ENCODE data around the gene PRDM11. TPM values are rescaled to one million over a fixed set of nuclear protein-coding genes. Genes with fewer than 3 reads are reported as not detected.

The PRDM11 gene
- total RNA-seq, 1 experiment from 2014 or later = 12.6 TPM

- no peak for DNase-seq (ENCODE audit: low spot score)
- H3K27ac ChIP-seq (ENCODE audit: low read depth, low read length, poor library complexity, severe bottlenecking) = no peak overlapping the region
- intact Hi-C loops (cut with micrococcal nuclease; ENCODE audit: unreplicated experiment) = loop anchor here (1.0 kb wide), 2 partner anchors 170 to 179 kb away; no protein-coding TSS in a partner anchor
- no peaks in the 10 kb centered on the region for H3K4me1 ChIP-seq (ENCODE audit: insufficient read depth, low read length, poor library complexity, severe bottlenecking)
- H3K27me3 ChIP-seq (replicated peaks; ENCODE audit: insufficient read depth, low read depth, low read length, poor library complexity) = peaks cover 10% of the 10 kb centered on the region
- BruUV-seq (replicated peaks) = no TSS peak
- H3K4me3 ChIP-seq (ENCODE audit: low read depth, low read length, poor library complexity, severe bottlenecking) = no peak overlapping the region
- H3K9me3 ChIP-seq (ENCODE audit: low read depth, low read length, poor library complexity, severe bottlenecking) = no peaks in the 10 kb centered on the region
- TF ChIP-seq EZH2 (IDR thresholded peaks at IDR 0.05; ENCODE audit: borderline replicate concordance, low read depth, low read length, poor library complexity, severe bottlenecking) = no peak
- TF ChIP-seq CTCF (conservative IDR thresholded peaks at IDR 0.05; ENCODE audit: low read depth, low read length) = no peak
- ChIA-PET POLR2A (ENCODE audit: low non-redundant PET) (no interaction called here), CTCF (interaction anchor here (0.7 to 9.8 kb wide), 6 partner anchors 160 to 248 kb away, joined by 3 to 299 read pairs (median 4); no protein-coding TSS in a partner anchor)
- H3K36me3 ChIP-seq (ENCODE audit: insufficient read depth, low read length, poor library complexity, severe bottlenecking) = no peaks in the 10 kb centered on the region
Measured at GRCh38 chr11:45105984-45106375, 40.5 kb upstream of the PRDM11 start.

- Histone ChIP-seq H3K4me3 (ENCODE audit: low read depth, low read length, poor library complexity, severe bottlenecking) (no peak overlapping the region), H3K36me3 (ENCODE audit: insufficient read depth, low read length, poor library complexity, severe bottlenecking) (no peaks in the 10 kb centered on the region), H3K27me3 (replicated peaks; ENCODE audit: insufficient read depth, low read depth, low read length, poor library complexity) (peaks cover 5% of the 10 kb centered on the region), H3K4me1 (ENCODE audit: insufficient read depth, low read length, poor library complexity, severe bottlenecking) (no peaks in the 10 kb centered on the region), H3K27ac (ENCODE audit: low read depth, low read length, poor library complexity, severe bottlenecking) (no peak overlapping the region), H3K9me3 (ENCODE audit: low read depth, low read length, poor library complexity, severe bottlenecking) (no peaks in the 10 kb centered on the region)
- no peak for TF ChIP-seq EZH2 (IDR thresholded peaks at IDR 0.05; ENCODE audit: borderline replicate concordance, low read depth, low read length, poor library complexity, severe bottlenecking)
- no peak for TF ChIP-seq CTCF (conservative IDR thresholded peaks at IDR 0.05; ENCODE audit: low read depth, low read length)
- ChIA-PET CTCF (interaction anchor here (1.3 to 9.8 kb wide), 4 partner anchors 9 to 177 kb away, joined by 3 to 299 read pairs (median 73); no protein-coding TSS in a partner anchor), POLR2A (ENCODE audit: low non-redundant PET) (no interaction called here)
- BruUV-seq (replicated peaks) = no TSS peak
- intact Hi-C loops (cut with micrococcal nuclease; ENCODE audit: unreplicated experiment) = no loop called here
- DNase-seq (ENCODE audit: low spot score) = no peak
Measured at GRCh38 chr11:45106440-45106839, 40.0 kb upstream of the PRDM11 start.

GRCh38 chr11:45107029-45107428 is 39.4 kb upstream of the PRDM11 start:
- Histone ChIP-seq H3K27ac (ENCODE audit: low read depth, low read length, poor library complexity, severe bottlenecking) (no peak overlapping the region), H3K36me3 (ENCODE audit: insufficient read depth, low read length, poor library complexity, severe bottlenecking) (no peaks in the 10 kb centered on the region), H3K27me3 (replicated peaks; ENCODE audit: insufficient read depth, low read depth, low read length, poor library complexity) (peaks cover 4% of the 10 kb centered on the region), H3K4me3 (ENCODE audit: low read depth, low read length, poor library complexity, severe bottlenecking) (no peak overlapping the region), H3K4me1 (ENCODE audit: insufficient read depth, low read length, poor library complexity, severe bottlenecking) (no peaks in the 10 kb centered on the region), H3K9me3 (ENCODE audit: low read depth, low read length, poor library complexity, severe bottlenecking) (no peaks in the 10 kb centered on the region)
- BruUV-seq (replicated peaks) = no TSS peak
- no peak for DNase-seq (ENCODE audit: low spot score)
- intact Hi-C loops (cut with micrococcal nuclease; ENCODE audit: unreplicated experiment) = no loop called here
- ChIA-PET POLR2A (ENCODE audit: low non-redundant PET) (no interaction called here), CTCF (interaction anchor here (1.3 to 9.8 kb wide), 3 partner anchors 9 to 178 kb away, joined by 5 to 299 read pairs (median 141); no protein-coding TSS in a partner anchor)
- no peak for TF ChIP-seq EZH2 (IDR thresholded peaks at IDR 0.05; ENCODE audit: borderline replicate concordance, low read depth, low read length, poor library complexity, severe bottlenecking)
- no peak for TF ChIP-seq CTCF (conservative IDR thresholded peaks at IDR 0.05; ENCODE audit: low read depth, low read length)

Measured in A673 (cell line).